ENCODE data around the gene L3MBTL2. TPM values are rescaled to one million over a fixed set of nuclear protein-coding genes. Genes with fewer than 3 reads are reported as not detected.

Gene L3MBTL2
- total and polyA plus RNA-seq, 9 of the 15 experiments (the other 6 are each of a cell fraction or from before 2014, with no cell fraction given): 10.3 to 23.1 (median 18.6) TPM

- BruUV-seq (replicated peaks): no TSS peak
- intact Hi-C loops (cut with micrococcal nuclease): no loop called here
- H3K36me3 ChIP-seq (ENCODE audit: control insufficient read depth, insufficient read depth, low read length): no peaks in the 10 kb centered on the region
- CTCF ChIA-PET (ENCODE audit: low intra/inter-chr PET ratio): interaction anchor here (0.7 kb wide), 1 partner anchor 826 kb away, joined by 3 read pairs; no protein-coding TSS in a partner anchor
- H3K79me2 ChIP-seq (ENCODE audit: control insufficient read depth, insufficient read depth, low read length): no peaks in the 10 kb centered on the region
- H2AFZ ChIP-seq (ENCODE audit: low read depth, low read length): no peak overlapping the region
- no peak overlapping the region for H3K9ac ChIP-seq (ENCODE audit: insufficient read depth in 1 of 2, low read depth in 2 of 2, low read length in 2 of 2)
- no peaks in the 10 kb centered on the region for H3K9me1 ChIP-seq (ENCODE audit: control insufficient read depth, insufficient read depth, low read length)
- no peaks in the 10 kb centered on the region for H4K20me1 ChIP-seq (replicated peaks; ENCODE audit: control insufficient read depth, insufficient read depth, low read length)
- H3K4me2 ChIP-seq (ENCODE audit: insufficient read depth, low read length): no peak overlapping the region
- FAIRE-seq (no peak), ATAC-seq (peak; percentile 53), DNase-seq (ENCODE audit: extremely low read depth in 1 of 4, low spot score in 3 of 4) (peak in 2 of 4 experiments; percentile 8 to 22)
- POLR2A ChIA-PET: interaction anchor here (0.6 to 1.2 kb wide), 2 partner anchors 9 to 11 kb away, joined by 3 read pairs; no protein-coding TSS in a partner anchor
- no peak overlapping the region for H3K4me3 ChIP-seq
- TF ChIP-seq CTCF (IDR thresholded peaks at IDR 0.05 in 2 of 3, conservative IDR thresholded peaks at IDR 0.05 in 1 of 3; ENCODE audit: insufficient read depth in 2 of 3, low read depth in 1 of 3, low read length in 3 of 3): peak in 2 of 3 experiments; percentile 19 to 24; a peak in 3 of 6 replicates
- 0 out of 2 replicates have a peak, but pooled peaks have one; percentile 25 for TF ChIP-seq HNRNPL (IDR thresholded peaks at IDR 0.05; ENCODE audit: low read depth, low read length)
- TF ChIP-seq ZNF507 (tag; conservative IDR thresholded peaks at IDR 0.05): no peak
- TF ChIP-seq ILK (tag; IDR thresholded peaks at IDR 0.05; ENCODE audit: borderline replicate concordance, low read depth): no peak
- H3K27me3 ChIP-seq (ENCODE audit: control insufficient read depth in 2 of 2, insufficient read depth in 2 of 2, low read length in 2 of 2): no peaks in the 10 kb centered on the region; a peak in 1 of 5 replicates
- H3K4me1 ChIP-seq (replicated peaks in 1 of 2; ENCODE audit: control insufficient read depth in 2 of 2, insufficient read depth in 2 of 2, low read length in 2 of 2): peaks cover 0 to 35% of the 10 kb centered on the region in 2 experiments; a peak in 2 of 5 replicates
- no peak overlapping the region for H3K27ac ChIP-seq (ENCODE audit: extremely low read depth, low read depth, low read length)
- in situ Hi-C loops (cut with MboI): no loop called here
- WGBS (ENCODE audit: insufficient coverage, low coverage, missing lambda C conversion rate): 75% methylated on average over 36 of the region's 97 CpGs
- H3K9me3 ChIP-seq (replicated peaks; ENCODE audit: control insufficient read depth, insufficient read depth, low read depth, low read length): no peaks in the 10 kb centered on the region
These were observed 32.8 kb downstream of the L3MBTL2 start for GRCh38 chr22:41237707-41238569.

Data from K562 (cell line).